Endothelial cell of hepatic sinusoid (primary cell): ENCODE measurements around the gene KNSTRN.

ENCODE experiments used
- in situ Hi-C: cut with HindIII; loops from 2 replicates; pipeline ENCODE4 v1.10.0; 2017; ENCODE audit warnings: low sequenced_read_pairs

KNSTRN gene, protein sequence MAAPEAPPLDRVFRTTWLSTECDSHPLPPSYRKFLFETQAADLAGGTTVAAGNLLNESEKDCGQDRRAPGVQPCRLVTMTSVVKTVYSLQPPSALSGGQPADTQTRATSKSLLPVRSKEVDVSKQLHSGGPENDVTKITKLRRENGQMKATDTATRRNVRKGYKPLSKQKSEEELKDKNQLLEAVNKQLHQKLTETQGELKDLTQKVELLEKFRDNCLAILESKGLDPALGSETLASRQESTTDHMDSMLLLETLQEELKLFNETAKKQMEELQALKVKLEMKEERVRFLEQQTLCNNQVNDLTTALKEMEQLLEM

DNA sequence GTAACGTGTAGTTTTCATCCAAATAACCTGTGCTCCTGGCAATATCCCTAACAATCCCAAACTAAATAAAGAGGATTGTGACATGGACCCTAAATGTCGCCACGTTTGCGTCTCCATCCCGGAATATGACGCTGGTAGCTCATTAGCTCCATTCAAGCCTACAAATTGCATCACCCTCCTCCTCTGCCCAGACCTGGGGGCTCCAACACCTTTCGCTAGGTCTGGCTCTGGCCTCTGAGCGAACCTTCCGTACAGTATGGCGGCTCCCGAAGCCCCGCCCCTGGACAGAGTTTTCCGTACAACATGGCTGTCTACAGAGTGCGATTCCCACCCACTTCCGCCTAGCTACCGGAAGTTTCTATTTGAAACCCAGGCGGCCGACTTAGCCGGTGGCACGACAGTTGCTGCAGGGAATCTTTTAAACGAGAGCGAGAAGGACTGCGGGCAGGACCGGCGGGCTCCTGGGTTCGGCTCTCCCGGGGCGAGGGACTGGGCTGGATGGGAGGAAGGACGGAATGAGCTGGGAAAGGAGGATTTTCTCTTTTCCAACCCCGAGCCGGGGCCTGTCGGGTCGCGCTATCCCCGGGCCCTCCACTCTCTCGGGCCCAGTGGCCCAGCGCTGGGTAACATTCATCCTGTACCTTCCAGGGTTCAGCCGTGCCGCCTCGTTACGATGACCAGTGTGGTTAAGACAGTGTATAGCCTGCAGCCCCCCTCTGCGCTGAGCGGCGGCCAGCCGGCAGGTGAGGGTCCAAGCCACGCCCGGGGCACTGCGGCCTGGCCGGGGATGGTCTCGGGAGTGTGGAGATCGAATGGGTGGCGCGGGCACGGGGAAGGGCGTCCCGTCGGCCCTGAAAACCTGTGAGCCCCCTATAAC lies at the start of gene KNSTRN:
TSS of gene KNSTRN (plus strand) at position 142 of the 877 bp plus-strand sequence. CDS start at position 257, 115 bp downstream.
- in situ Hi-C loops = no loop called here

DNA sequence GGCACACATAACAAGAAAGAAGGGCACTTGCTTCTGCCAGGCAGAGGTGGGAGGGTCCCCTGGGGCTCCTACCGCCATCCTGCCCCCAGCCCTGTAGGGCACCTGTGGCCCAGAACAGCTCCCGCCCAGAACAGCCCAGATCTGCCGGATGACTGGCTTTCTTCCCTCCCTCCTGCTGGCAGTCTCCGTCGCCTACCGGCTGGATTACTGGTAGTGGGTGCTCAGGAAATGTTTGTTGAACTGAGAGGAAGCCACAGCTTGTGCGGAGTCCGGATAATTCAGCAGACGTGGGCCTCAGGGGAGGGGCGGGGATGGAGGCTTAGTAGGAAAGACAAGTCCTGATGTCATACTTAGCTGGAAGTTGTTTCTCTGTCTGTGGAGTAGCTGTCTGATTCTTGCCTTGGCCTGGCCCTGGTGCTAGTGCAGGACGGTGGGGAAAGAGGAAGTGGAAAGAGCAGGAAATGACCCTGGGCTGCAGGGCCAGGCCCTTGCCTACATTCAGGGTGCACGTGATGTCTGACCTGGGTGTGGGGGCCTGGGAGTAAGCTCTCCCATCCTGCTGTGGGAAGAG lies 48.5 kb upstream of the KNSTRN start:
- in situ Hi-C loops = no loop called here

DNA sequence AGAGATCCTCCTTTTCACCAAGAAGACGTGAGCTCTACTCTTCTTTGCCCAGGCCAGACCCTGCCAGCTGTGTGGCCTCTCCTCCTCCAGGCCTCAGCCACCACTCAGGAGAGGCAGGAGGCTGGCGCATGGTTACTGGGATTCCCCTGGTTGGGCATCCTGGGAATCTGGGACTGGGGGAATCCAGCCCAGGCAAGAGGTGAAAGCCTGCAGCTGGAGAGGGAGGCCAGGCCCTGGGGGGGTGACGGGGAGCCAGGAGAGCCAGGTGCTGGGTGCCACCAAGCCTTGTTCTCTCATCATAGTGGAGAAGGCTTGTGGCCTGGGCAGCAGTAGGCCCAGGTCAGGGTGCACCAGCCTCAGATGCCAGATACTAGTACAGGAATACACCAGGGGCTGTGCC lies 48.0 kb upstream of the KNSTRN start:
- in situ Hi-C loops = no loop called here

DNA sequence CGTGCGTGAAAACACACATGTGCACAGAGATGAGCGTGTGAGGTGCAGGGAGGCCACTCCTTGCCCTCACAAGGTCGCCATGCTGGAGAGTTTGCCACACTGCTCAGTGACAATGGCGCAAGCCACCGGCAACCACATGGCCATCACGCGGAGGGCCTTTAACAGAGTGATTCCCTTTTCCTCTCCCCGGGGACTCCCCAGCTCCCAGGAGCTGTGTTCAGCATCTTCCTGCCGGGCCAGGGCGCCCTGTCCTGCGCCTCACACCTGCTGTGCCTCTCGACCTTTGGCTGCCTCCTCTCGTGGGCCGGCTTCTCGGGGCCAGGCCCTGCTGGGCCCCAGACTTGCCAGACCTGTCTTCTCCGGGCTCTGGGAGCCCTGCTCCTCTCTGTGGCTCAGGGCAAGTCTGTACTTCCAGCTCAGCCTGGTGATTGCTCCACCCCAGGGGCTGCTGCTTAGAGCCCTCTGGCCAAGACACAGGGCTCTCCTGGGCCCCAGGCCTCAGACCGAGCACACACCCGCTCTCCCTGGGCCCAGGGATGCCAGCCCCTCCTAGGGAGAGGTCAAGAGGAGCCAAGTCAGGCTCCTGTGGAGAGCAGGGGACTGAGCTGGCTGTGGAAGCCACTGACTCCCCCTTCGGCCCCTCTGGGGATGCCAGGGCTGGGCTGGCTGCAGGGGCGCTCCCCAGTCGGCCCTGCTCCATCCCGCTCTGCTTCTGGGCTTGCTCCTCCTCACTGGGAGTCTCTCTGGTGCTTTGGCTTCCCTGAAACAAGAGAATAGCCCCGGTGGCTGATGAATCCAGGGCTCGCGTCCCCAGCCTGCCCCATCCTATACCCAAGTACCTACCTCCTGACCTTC lies 47.4 kb upstream of the KNSTRN start:
- in situ Hi-C loops = no loop called here

DNA sequence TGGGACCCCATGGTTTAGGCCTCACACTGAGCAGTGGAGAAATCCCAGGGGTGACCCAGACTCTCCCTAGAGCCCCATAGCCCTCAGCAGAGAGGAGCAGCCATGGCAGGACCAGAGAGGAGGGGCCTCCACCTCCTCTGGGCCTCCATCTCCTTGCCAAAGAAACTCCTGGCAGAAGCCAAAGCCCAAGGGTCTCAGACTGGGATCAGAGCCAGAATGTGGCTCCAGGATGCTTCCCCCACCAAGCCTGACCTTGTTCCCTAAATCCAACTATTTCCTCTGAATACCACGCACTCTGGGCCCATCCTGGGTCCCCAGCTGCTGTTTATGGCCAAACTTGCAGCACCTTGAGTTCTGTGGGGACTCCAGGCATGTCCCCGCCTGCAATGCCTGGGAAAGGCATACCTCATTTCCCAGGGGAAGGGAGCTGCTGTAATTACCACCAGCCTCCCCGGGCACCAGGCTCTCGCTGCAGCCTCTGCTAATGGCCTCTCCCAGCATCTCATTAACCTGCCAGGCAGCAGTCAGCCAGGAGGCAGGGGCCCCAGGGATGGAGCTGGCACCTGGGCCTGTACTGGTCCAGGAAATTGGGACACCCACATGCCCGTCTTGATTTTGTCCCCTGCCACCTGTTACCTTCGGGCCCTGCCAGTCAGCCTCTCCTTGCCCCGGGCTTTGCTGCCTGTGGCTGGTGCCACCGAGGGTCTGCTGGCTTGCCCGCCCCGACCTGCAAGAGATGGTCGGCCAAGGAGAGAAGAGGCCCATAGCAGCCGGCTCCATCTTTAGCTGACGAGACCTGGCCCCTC lies 46.4 kb upstream of the KNSTRN start:
- in situ Hi-C loops = no loop called here

DNA sequence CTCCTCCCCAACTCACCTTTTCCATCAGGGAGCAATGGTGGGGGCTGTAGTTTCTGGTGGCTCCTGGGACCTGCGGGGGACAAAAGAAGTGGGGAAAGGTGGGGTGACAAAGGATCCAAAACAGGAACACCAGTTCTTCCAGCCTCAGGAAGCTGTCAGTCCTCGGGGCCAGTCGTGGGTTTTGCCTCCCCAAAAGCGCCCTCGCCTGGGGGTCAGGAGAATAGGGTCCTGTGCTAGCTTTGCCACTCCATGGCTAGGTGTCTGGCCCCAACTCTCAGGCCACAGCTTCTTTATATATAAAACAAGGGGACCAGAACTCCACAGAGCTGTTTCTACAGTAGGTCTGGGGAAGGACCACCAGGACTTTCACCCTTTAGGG lies 45.8 kb upstream of the KNSTRN start:
- in situ Hi-C loops = no loop called here

DNA sequence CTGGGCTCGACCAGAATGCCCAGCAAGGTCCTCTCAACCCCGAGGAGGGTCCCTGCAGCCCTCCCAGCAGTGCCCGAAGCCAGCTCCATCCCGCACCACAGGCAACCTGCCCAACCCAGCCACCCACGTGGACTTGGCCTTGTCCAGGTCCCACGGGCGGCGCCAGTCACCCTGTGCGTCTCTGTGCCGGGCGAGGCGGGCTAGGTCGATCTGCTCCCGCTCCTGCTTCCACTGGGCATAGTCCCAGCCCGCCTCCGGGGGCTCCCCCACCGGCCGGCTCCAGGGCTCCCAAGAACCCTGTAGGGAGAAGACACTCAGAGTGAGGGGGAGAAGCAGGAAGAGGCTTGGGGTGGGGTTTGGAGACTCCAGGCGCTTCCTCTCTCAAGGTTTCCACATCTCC lies 44.9 kb upstream of the KNSTRN start:
- in situ Hi-C loops = no loop called here

DNA sequence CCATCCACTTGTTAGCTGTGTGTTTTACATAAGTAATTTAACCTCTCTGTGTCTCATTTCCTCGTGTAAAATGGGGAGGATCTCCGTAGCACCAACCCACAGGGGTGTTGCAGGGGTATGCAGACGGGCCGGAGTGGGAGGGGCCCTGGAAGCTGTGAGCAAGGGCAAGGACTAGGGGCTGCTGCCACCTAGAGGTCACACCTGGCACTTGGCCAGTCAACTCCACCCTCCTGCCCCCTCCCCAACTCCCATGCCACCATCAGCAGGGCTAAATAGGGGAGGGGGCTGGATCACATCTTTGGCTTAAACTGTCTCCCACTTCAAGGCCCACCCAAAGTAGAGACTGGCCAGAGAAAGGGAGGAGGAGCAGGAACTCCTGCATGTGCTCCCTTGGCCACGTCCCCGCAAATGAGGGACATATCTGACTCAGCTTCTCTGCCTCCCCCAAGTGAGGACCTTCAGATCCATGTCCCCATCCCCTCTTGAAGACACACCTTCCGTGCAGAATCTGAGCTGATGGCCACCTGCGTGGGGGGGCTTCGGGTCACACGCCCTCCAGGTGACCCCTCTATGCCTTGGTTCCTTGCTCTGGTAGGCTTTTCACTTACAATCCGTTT lies 44.4 kb upstream of the KNSTRN start:
- in situ Hi-C loops = no loop called here

DNA sequence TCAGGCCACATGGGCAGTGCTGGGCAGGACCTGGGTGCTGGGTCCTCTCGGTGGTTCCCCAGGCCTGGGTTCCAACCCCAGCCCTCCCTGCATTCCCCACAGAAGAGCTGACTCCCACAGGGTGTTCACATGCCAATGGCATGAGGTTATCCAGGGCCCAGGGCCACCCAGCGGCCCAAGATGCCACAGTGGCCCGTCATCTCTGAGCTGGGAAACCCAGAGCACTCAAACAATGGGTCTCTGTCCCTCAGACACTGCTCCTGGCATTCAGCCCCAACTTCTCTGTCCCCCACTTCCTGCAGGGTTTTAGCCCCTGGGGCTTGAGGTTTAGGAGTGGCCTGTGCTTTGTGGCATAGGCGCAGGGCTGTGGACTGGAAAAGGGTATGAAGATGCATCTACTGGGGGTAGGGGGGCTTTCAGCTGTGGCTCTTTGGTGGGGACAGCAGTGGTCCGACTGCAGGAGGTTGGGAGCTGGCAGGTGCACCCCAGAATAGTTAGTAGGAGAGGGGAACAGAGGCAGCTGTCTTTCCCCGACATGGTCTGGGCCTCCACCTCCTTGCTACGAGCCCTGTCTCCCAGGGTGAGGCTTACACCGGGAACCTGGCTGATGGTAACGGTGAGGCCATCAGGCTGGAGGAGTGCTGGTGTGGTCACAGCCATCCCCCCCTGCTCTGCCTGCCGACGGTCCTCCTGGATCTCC lies 43.5 kb upstream of the KNSTRN start:
- in situ Hi-C loops = no loop called here

DNA sequence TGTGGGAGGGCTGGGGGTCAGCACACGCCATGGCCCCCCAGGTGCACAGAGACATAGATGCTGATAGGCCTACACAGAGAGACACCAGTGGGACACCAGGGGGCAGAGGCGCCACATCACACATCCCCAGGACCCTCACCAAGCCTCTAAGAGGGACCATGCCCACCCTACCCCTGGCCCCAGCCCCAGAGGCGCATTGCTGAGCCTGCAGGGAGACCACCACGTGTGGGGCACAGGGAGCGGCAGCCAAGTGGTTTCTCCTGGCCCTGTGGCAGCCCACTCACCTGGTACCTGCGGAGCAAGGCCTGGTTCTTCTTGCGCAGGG lies 42.9 kb upstream of the KNSTRN start:
- in situ Hi-C loops = no loop called here

DNA sequence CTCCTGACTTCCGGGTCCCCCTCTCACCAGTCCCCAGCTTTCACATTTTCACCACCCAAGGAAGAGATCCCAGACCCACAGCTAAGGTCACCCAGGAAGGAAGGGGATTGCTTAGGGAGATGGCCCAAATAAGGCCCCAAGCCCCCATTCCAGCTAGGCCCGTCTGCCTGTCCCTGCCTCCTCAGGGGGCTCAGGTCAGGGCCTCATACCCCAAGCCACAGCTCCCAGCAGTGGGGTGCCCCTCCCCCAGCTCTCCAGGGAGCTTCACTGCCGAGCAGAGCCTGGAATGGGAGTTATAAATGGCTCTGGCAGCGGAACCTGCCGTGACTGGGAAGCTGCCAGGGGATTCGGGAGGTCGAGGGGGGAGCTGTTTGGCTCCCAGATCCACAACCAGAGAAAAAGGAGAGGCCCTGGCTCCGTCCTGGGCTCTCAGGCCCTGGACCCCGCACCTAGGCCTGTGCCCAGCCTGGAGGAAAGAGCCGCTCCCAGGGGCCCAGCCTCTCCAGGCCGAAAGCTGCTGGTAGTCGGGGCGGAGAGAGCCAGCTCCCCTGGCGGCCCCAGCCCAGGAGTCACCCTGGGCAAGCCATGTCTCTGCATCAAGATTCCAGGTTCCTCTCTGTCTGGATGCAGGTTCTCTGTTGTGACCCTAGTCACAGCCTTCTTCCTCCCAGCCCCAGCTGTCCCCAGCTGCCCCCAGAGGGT lies 42.3 kb upstream of the KNSTRN start:
- in situ Hi-C loops = no loop called here

DNA sequence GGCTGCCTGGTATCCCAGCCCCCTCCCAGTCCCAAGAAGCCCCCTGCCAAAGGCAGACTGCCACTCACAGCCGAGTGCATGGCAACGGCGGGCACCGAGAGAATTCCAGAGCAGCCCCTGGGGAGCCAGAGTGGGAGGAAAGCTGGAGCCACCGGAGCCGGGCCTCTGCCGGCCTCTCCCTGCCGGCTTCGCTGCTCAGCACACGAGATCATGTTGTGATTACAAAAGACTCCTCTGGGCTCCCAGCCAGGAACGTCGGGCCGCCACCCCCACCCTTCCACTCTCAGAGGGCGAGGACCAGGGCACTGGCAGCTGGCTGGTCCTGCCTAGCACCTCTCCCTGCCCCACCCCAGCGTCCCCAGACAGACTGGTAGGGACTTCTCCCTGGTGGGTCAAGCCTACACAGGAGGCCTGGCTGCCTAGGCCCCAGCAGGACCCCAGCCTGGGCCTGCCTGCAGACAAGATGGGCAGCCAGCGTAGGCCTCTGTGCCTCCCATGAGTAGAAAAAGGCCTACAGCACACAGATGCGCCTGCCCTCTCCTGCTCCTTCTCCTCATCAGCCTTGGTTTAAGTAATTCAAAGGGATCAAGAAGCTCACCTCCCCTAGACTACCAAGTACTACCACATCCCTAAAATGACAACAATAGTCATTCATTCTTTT lies 41.7 kb upstream of the KNSTRN start, which contains the start of gene CCDC9B:
TSS of gene CCDC9B (minus strand) at position 200 of the 661 bp plus-strand sequence. CDS start at position 80, 120 bp downstream.
- in situ Hi-C loops = no loop called here

DNA sequence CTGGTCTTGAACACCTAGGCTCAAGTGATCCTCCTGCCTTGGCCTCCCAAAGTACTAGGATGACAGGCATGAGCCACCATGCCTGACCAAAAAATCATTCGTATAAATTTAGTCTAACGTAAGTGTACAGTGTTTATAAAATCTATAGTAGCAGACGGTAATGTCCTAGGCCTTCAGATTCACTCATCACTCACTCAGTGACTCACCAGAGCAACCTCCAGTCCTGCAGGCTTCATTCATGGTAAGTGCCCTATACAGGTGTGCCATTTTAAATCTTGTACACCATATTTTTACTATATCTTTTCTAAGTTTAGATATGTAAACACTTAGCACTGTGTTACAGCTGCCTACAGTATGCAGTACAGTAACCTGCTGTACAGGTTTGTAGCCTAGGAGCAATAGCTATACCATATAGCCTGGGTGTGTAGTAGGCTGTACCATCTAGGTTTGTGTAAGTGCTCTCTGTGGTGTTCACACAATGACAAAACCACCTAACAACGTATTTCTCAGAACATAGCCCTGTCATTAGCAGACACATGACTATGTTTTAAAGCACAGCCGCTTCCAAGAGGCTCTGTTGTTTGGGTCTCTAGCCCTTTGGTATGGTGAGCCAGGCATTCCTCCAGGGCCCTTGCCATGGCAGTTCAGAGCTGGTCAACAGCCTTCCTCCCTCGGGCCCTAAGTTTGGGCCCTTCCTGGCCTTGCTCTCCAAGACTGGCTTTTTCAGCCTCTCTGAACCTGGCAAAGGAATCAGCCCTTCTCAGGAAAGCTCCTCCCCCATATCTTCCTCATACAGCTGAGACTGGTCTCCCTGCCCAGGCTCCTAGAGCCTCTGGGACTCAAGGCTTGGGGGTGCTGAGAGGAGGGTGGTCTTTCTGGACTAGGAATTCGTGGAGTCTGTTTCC lies 39.9 kb upstream of the KNSTRN start:
- in situ Hi-C loops = no loop called here

DNA sequence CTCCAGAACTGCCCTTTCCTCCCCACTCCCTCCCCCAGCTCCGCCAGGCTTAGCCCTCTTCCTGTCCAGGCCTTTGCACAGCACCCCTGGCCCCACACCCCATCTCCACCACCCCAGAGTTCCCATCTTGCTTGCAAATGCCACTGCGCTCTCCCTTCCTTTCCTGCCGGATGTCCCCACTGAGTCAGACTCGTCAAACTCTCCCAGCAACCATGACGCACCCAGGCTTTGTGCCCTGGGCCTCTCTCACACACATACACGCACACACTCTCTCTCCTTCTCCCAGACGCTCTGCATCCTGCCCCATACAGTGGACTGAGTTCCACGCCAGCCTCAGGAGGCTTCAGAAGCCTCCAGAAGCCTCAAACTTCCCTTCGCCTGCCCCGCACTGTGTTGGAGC lies 39.0 kb upstream of the KNSTRN start:
- in situ Hi-C loops = no loop called here

DNA sequence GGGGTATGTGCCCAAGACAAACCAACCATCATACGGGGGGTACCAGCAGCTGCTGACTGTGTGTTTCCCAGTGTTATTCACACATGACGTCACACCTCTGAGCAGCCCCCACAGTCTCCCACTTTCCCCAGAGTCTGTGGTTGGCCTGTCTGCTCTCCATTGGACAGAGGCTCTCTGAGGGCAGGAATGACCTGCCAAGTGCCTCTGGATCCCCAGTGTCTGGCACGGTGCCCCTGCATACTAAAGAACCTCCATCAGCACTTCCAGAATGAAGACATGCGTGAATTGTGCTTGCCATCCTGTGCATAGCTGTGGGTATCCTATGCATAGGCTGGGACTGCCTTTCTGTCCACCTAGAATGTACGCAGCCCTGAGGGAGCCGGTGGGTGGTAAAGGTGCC lies 38.3 kb upstream of the KNSTRN start:
- in situ Hi-C loops = no loop called here

DNA sequence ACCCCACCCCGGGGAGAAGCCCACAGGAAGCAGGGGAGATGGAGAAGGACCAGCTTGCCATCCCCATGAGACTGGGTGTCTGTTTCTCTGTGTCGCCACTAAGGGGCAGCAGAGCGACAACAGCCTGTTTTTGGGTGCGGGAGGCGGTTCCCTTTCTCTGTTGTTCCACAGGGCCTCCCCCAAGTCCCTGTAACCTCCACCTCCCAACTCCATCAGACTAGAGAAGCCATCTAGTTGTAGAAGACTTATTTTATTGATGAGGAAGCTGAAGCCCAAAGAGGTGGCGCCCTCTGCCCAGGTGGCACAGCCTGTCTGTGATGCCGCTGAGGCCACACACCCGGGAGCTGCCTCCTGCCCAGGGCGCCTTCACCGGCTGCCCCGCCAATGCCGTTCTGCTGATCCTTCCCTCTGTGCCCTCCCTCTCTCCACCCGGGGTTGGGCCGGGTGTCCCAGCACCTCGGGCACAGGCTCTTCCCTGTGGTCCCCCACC lies 37.8 kb upstream of the KNSTRN start:
- in situ Hi-C loops = no loop called here
